Stomach (tissue), 9 donors: ENCODE results near the gene RNF130. TPM values are rescaled to one million over a fixed set of nuclear protein-coding genes. Genes with fewer than 3 reads are reported as not detected.

ENCODE experiments used
- DNase-seq, 2 donors: peaks; one replicate each; pipeline versions ENCODE4 v3.0.0 to v3.0.0-alpha.2; 2013 to 2019
- H3K27ac ChIP-seq, 5 donors: fragments of 200-600 bp in 4 of 5; sonication (generic) in 4 of 5; one replicate each; pipeline ENCODE4 v1.5.1; 2013 to 2019; ENCODE audit warnings: mild to moderate bottlenecking in 1 of 5, moderate library complexity in 1 of 5
- H3K27me3 ChIP-seq, 3 donors: fragments of 200-600 bp; sonication (generic); one replicate each; pipeline ENCODE4 v1.5.1; 2017 to 2019; ENCODE audit warnings: mixed run types in 1 of 3
- H3K36me3 ChIP-seq, 4 donors: fragments of 200-600 bp; sonication (generic); 1 replicate in 3 of 4; 2 replicates in 1 of 4; pipeline ENCODE4 v1.5.1; 2016 to 2019
- H3K4me1 ChIP-seq, 4 donors: fragments of 200-600 bp; sonication (generic); one replicate each; pipeline ENCODE4 v1.5.1; 2016 to 2019
- H3K4me3 ChIP-seq, 4 donors: fragments of 200-600 bp; sonication (generic) in 3 of 4; one replicate each; pipeline ENCODE4 v1.5.1; 2016 to 2019; ENCODE audit warnings: mild to moderate bottlenecking in 1 of 4
- H3K9me3 ChIP-seq, 4 donors: fragments of 200-600 bp; sonication (generic); one replicate each; pipeline ENCODE4 v1.5.1; 2016 to 2019
- EP300 ChIP-seq: sonication (generic); formaldehyde crosslinking; IDR thresholded peaks from one replicate; pipeline ENCODE4 v1.6.1; 2017; ENCODE audit warnings: antibody characterized with exemption
- POLR2A ChIP-seq, 4 donors: fragments of 450-650 bp; IDR thresholded peaks; one replicate each; pipeline ENCODE4 v1.6.1; 2016; ENCODE audit warnings: antibody characterized with exemption in 4 of 4, control low read depth in 2 of 4, mild to moderate bottlenecking in 1 of 4, moderate library complexity in 1 of 4
- POLR2AphosphoS5 ChIP-seq, 3 donors: sonication (generic); formaldehyde crosslinking; IDR thresholded peaks; one replicate each; pipeline ENCODE4 v1.6.1; 2016; ENCODE audit warnings: antibody characterized with exemption in 3 of 3
- WGBS, 5 donors: extraction: QIAGEN DNeasy Blood & Tissue Kit in 3 of 5; methylation state at CpG; one replicate each; pipeline versions ENCODE4 v1.1.5 to v1.1.7; 2013 to 2018; 5-methylcytosine and 5-hydroxymethylcytosine counted together
- intact Hi-C: fragments of 100-400 bp; cut with DNase I; formaldehyde crosslinking; loops from one replicate; pipeline ENCODE4 v1.15.1; 2023; ENCODE audit warnings: low total_unique reads
- polyA plus RNA-seq, 3 donors: library from polyadenylated mRNA; stranded (reverse); fragments of 200-250 nt; gene quantifications; one replicate each; pipeline ENCODE4 v1.2.3, GENCODE V29; 2013
- total RNA-seq, 5 donors: library from RNA; depleted of rRNA; stranded (reverse); fragments of >200 nt; gene quantifications; one replicate each; pipeline versions ENCODE4 v1.1.0 to v1.2.3, GENCODE V29; 2014 to 2016
- TF ChIP-seq, protein P1 (sequence below), 7 experiments: fragments of 450-650 bp in 4 of 7; fragments of 200-600 bp in 3 of 7; sonication (generic) in 3 of 7; IDR thresholded peaks; one replicate each; pipeline ENCODE4 v1.5.1; 2016 to 2019; ENCODE audit warnings: antibody characterized with exemption in 7 of 7, control low read depth in 2 of 7, mild to moderate bottlenecking in 1 of 7
- donor health status: healthy with polysubstance abuse.
- donor health status: Bipolar disorder and iron deficiency.
- donor health status: healthy.

RNF130 gene
- total and polyA plus RNA-seq, 8 donors, result 27.0 to 87.8 (median 56.1) TPM

DNA sequence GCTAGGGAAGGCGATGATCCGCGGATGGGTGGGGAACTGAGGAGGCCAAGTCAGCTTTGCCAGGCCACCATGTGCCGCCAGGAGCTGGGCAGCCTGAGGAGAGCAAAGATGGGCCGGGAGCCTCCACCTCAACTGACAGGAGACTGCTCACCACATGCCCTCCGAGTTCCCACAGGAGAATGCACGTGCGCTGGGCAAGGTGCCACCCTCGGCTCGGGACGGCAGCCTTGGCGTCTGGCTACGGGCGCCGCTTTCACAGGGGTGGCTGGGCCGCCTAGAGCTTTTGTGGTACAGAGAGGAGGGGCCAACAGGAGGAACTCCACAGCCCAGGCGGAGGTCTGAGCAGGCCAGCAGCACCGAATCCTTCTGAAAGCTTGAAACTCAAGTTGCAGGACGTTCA lies 158.6 kb downstream of the RNF130 start:
- peak in 1 of 2 donors; percentile 86 for DNase-seq
- intact Hi-C loops, result loop anchor here (10.0 kb wide), 1 partner anchor 172 kb away; no protein-coding TSS in a partner anchor
- Histone ChIP-seq H3K4me1 (peaks cover 7 to 34% (median 22%) of the 10 kb centered on the region in 4 donors), H3K27me3 (peaks cover 0 to 9% (median 0%) of the 10 kb centered on the region in 3 donors), H3K36me3 (no peaks in the 10 kb centered on the region), H3K9me3 (no peaks in the 10 kb centered on the region), H3K4me3 (peak overlapping the region in 1 of 4 donors; percentile 16), H3K27ac (peak overlapping the region in 3 of 5 donors; percentile 4 to 22 (median 6))
- TF ChIP-seq POLR2AphosphoS5 (IDR thresholded peaks at IDR 0.05) (no peak), EP300 (no peak)
- TF ChIP-seq, protein P1, sequence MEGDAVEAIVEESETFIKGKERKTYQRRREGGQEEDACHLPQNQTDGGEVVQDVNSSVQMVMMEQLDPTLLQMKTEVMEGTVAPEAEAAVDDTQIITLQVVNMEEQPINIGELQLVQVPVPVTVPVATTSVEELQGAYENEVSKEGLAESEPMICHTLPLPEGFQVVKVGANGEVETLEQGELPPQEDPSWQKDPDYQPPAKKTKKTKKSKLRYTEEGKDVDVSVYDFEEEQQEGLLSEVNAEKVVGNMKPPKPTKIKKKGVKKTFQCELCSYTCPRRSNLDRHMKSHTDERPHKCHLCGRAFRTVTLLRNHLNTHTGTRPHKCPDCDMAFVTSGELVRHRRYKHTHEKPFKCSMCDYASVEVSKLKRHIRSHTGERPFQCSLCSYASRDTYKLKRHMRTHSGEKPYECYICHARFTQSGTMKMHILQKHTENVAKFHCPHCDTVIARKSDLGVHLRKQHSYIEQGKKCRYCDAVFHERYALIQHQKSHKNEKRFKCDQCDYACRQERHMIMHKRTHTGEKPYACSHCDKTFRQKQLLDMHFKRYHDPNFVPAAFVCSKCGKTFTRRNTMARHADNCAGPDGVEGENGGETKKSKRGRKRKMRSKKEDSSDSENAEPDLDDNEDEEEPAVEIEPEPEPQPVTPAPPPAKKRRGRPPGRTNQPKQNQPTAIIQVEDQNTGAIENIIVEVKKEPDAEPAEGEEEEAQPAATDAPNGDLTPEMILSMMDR (IDR thresholded peaks at IDR 0.05), result no peak
- WGBS, 5 donors, result 32 to 67% (median 39%) methylated on average over 17 to 19 of the region's 19 CpGs

DNA sequence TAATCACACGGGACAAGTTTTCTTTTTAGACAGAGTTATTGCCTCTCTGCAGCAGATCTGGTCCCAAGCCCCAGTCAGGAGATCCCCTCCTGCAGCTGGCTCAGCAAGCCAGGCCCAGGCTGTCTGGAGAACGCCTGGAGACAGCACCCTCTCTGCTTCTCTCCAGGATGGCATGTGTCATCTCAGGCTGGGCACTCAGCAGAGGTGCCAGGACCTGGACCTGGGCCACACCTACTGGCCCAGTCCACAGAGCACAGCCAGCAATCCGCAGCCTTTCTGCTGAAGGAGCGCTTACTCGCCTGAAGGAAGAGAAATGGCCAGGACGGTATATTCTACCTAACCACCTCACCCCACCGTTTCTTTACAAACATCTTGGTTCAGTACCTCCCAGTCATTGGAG lies 159.2 kb downstream of the RNF130 start:
- H3K9me3 ChIP-seq, result no peaks in the 10 kb centered on the region
- H3K27me3 ChIP-seq, result peaks cover 0 to 9% (median 0%) of the 10 kb centered on the region in 3 donors
- DNase-seq, result peak in 1 of 2 donors; percentile 53
- TF ChIP-seq, protein P1 (IDR thresholded peaks at IDR 0.05), result no peak
- TF ChIP-seq POLR2A (IDR thresholded peaks at IDR 0.05), result no peak
- TF ChIP-seq POLR2AphosphoS5 (IDR thresholded peaks at IDR 0.05), result no peak
- TF ChIP-seq EP300, result no peak
- intact Hi-C loops, result loop anchor here (10.0 kb wide), 1 partner anchor 172 kb away; no protein-coding TSS in a partner anchor
- no peaks in the 10 kb centered on the region for H3K36me3 ChIP-seq
- H3K27ac ChIP-seq, result peak overlapping the region in 2 of 5 donors; percentile 6 to 22
- 25 to 60% (median 53%) methylated on average over 7 of the region's 7 CpGs for WGBS, 5 donors
- no peak overlapping the region for H3K4me3 ChIP-seq
- peaks cover 8 to 35% (median 22%) of the 10 kb centered on the region in 4 donors for H3K4me1 ChIP-seq

DNA sequence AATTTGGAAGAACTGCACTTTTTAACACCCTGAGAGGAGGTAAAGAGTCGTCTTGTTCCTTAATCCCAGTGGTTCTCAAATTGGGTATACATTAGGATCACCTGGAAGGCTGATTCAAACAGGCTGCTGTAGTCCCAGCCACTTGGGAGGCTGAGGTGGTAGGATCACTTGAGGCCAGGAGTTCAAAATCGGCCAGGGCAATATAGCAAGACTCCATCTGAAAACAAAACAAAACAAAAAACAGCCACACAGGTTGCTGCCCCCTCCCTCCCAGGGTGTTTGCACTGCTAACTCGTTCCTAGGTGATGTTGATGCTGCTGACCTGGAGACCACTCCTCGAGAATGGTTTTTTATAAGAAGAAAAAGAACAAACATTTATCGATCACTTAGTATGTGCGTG lies 162.3 kb downstream of the RNF130 start:
- 86 to 92% (median 91%) methylated on average over 6 of the region's 6 CpGs for WGBS, 5 donors
- TF ChIP-seq EP300 (no peak), POLR2A (IDR thresholded peaks at IDR 0.05) (no peak), POLR2AphosphoS5 (IDR thresholded peaks at IDR 0.05) (no peak)
- TF ChIP-seq, protein P1 (IDR thresholded peaks at IDR 0.05), result no peak
- Histone ChIP-seq H3K4me3 (no peak overlapping the region), H3K27ac (no peak overlapping the region), H3K36me3 (peaks cover 0 to 8% (median 7%) of the 10 kb centered on the region in 4 donors), H3K9me3 (no peaks in the 10 kb centered on the region), H3K27me3 (no peaks in the 10 kb centered on the region), H3K4me1 (peaks cover 21 to 52% (median 32%) of the 10 kb centered on the region in 4 donors)
- intact Hi-C loops, result no loop called here
- no peak for DNase-seq

DNA sequence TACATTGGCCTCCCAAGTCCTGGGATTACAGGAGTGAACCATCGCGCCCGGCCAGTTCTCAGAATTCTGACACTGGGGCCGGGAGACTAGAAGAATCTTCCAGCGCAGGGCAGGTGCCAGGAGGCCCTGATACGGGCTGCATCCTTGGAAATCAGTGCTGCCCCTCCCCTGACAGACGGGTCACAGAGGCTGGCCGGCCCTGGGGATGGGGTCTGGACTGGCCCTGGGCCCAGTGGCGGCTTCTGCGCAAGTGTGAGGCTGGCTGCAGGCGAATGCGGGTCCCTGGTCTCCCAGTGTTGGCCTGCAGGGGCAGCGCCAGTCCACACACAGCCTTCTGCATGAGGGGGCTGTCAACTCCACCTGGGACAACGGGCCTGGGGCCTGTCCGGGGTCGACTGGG lies 163.0 kb downstream of the RNF130 start:
- H3K27ac ChIP-seq, result peak overlapping the region in 4 of 5 donors; percentile 41 to 86 (median 79)
- no peaks in the 10 kb centered on the region for H3K27me3 ChIP-seq
- H3K9me3 ChIP-seq, result no peaks in the 10 kb centered on the region
- TF ChIP-seq POLR2A (IDR thresholded peaks at IDR 0.05), result no peak
- TF ChIP-seq, protein P1 (IDR thresholded peaks at IDR 0.05), result no peak
- TF ChIP-seq POLR2AphosphoS5 (IDR thresholded peaks at IDR 0.05), result no peak
- TF ChIP-seq EP300, result no peak
- intact Hi-C loops, result no loop called here
- H3K4me3 ChIP-seq, result peak overlapping the region; percentile 64 to 79 (median 68)
- H3K4me1 ChIP-seq, result peaks cover 21 to 45% (median 30%) of the 10 kb centered on the region in 4 donors
- H3K36me3 ChIP-seq, result peaks cover 0 to 15% (median 13%) of the 10 kb centered on the region in 4 donors
- WGBS, 5 donors, result 77 to 88% (median 86%) methylated on average over 6 to 16 of the region's 16 CpGs
- peak in 1 of 2 donors; percentile 40 for DNase-seq
